ENCODE data around the gene CYP3A5. TPM values are rescaled to one million over a fixed set of nuclear protein-coding genes. Genes with fewer than 3 reads are reported as not detected.

Gene CYP3A5
- total and polyA plus RNA-seq, 9 of the 15 experiments (the other 6 are each of a cell fraction or from before 2014, with no cell fraction given): 0.73 to 2.8 (median 1.5) TPM

GRCh38 chr7:99639267-99639666 lies 40.5 kb downstream of the CYP3A5 start:
- no peaks in the 10 kb centered on the region for H3K9me1 ChIP-seq (ENCODE audit: control insufficient read depth, insufficient read depth, low read length)
- H3K36me3 ChIP-seq (ENCODE audit: control insufficient read depth, insufficient read depth, low read length): no peaks in the 10 kb centered on the region
- H4K20me1 ChIP-seq (replicated peaks; ENCODE audit: control insufficient read depth, insufficient read depth, low read length): no peaks in the 10 kb centered on the region
- intact Hi-C loops (cut with micrococcal nuclease) (no loop called here), in situ Hi-C loops (cut with MboI) (no loop called here)
- no peaks in the 10 kb centered on the region for H3K9me3 ChIP-seq (replicated peaks; ENCODE audit: control insufficient read depth, insufficient read depth, low read depth, low read length)
- no peaks in the 10 kb centered on the region for H3K79me2 ChIP-seq (ENCODE audit: control insufficient read depth, insufficient read depth, low read length)
- ATAC-seq: no peak
- BruUV-seq (replicated peaks): no TSS peak
- no peak overlapping the region for H3K4me3 ChIP-seq
- H3K4me2 ChIP-seq (ENCODE audit: insufficient read depth, low read length): no peak overlapping the region
- no peak overlapping the region for H3K9ac ChIP-seq (ENCODE audit: insufficient read depth in 1 of 2, low read depth in 2 of 2, low read length in 2 of 2)
- CTCF ChIA-PET (ENCODE audit: low intra/inter-chr PET ratio): no interaction called here
- H3K4me1 ChIP-seq (replicated peaks in 1 of 2; ENCODE audit: control insufficient read depth in 2 of 2, insufficient read depth in 2 of 2, low read length in 2 of 2): peaks cover 0 to 4% of the 10 kb centered on the region in 2 experiments; a peak in 1 of 5 replicates
- H3K27me3 ChIP-seq (ENCODE audit: control insufficient read depth in 2 of 2, insufficient read depth in 2 of 2, low read length in 2 of 2): no peaks in the 10 kb centered on the region
- DNase-seq (ENCODE audit: extremely low read depth in 1 of 4, low spot score in 3 of 4): no peak
- no peak overlapping the region for H3K27ac ChIP-seq (ENCODE audit: extremely low read depth, low read depth, low read length)
- no peak overlapping the region for H2AFZ ChIP-seq (ENCODE audit: low read depth, low read length)
- no peak for FAIRE-seq
- POLR2A ChIA-PET: interaction anchor here (1.1 kb wide), 1 partner anchor 36 kb away, joined by 3 read pairs; no protein-coding TSS in a partner anchor
- TF ChIP-seq ZNF23 (CRISPR knock-in tag; IDR thresholded peaks at IDR 0.05): no peak
- TF ChIP-seq ZNF583 (CRISPR knock-in tag; IDR thresholded peaks at IDR 0.05): no peak
- no peak for TF ChIP-seq EP300 (IDR thresholded peaks at IDR 0.05; ENCODE audit: low read length)
- no peak for TF ChIP-seq NR4A1 (CRISPR knock-in tag; IDR thresholded peaks at IDR 0.05)
- TF ChIP-seq NR4A1 (tag; IDR thresholded peaks at IDR 0.05): no peak
- TF ChIP-seq HLTF (IDR thresholded peaks at IDR 0.05): no peak

DNA sequence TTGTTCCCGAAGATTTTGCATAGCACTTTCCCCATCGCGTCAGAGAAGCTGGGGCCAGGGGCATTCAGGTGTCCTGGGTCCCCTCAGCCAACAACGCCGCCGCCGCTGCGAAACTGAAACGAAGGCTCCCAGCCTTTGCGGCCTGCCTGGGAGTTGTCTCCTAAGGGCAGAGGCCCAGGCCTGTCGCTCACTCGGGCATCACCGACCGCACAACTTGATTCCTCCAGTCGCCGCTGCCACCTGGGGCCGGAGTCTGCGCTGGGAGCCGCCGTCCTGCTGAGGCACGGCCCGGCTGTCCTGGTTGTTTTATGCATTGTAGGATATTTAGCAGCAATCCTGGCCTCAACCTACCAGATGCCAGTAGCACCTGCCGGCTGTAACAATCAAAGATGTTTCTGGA lies 41.1 kb downstream of the CYP3A5 start:
- Histone ChIP-seq H2AFZ (ENCODE audit: low read depth, low read length) (no peak overlapping the region), H3K79me2 (ENCODE audit: control insufficient read depth, insufficient read depth, low read length) (no peaks in the 10 kb centered on the region), H3K4me3 (no peak overlapping the region), H3K9me1 (ENCODE audit: control insufficient read depth, insufficient read depth, low read length) (no peaks in the 10 kb centered on the region), H3K36me3 (ENCODE audit: control insufficient read depth, insufficient read depth, low read length) (peaks cover 5% of the 10 kb centered on the region; the same call in 1 of the 3 replicates), H3K27me3 (ENCODE audit: control insufficient read depth in 2 of 2, insufficient read depth in 2 of 2, low read length in 2 of 2) (no peaks in the 10 kb centered on the region), H3K27ac (ENCODE audit: extremely low read depth, low read depth, low read length) (no peak overlapping the region), H3K4me2 (ENCODE audit: insufficient read depth, low read length) (no peak overlapping the region), H3K9me3 (replicated peaks; ENCODE audit: control insufficient read depth, insufficient read depth, low read depth, low read length) (no peaks in the 10 kb centered on the region), H3K9ac (ENCODE audit: insufficient read depth in 1 of 2, low read depth in 2 of 2, low read length in 2 of 2) (no peak overlapping the region), H3K4me1 (replicated peaks in 1 of 2; ENCODE audit: control insufficient read depth in 2 of 2, insufficient read depth in 2 of 2, low read length in 2 of 2) (peaks cover 0 to 4% of the 10 kb centered on the region in 2 experiments; a peak in 1 of 5 replicates), H4K20me1 (replicated peaks; ENCODE audit: control insufficient read depth, insufficient read depth, low read length) (no peaks in the 10 kb centered on the region)
- DNase-seq (ENCODE audit: extremely low read depth in 1 of 4, low spot score in 3 of 4) (no peak), FAIRE-seq (no peak), ATAC-seq (no peak)
- ChIA-PET POLR2A (no interaction called here), CTCF (ENCODE audit: low intra/inter-chr PET ratio) (no interaction called here)
- BruUV-seq (replicated peaks): no TSS peak
- intact Hi-C loops (cut with micrococcal nuclease): no loop called here
- 88% methylated on average over 19 of the region's 23 CpGs for WGBS (ENCODE audit: insufficient coverage, low coverage, missing lambda C conversion rate)
- TF ChIP-seq POLR2G (IDR thresholded peaks at IDR 0.05; ENCODE audit: low read depth, low read length) (0 out of 2 replicates have a peak, but pooled peaks have one; percentile 21), ZNF436 (CRISPR knock-in tag; IDR thresholded peaks at IDR 0.05) (no peak)
- in situ Hi-C loops (cut with MboI): no loop called here

All from K562 (cell line).